HepG2 (cell line): ENCODE results near the gene RUNX3. TPM values are rescaled to one million over a fixed set of nuclear protein-coding genes. Genes with fewer than 3 reads are reported as not detected.

ENCODE experiments used
- ATAC-seq: fragments of 200-7000 bp; cut with Tn5 transposase; 3 replicates; pipeline ENCODE4 v1.9.1; 2020; ENCODE audit warnings: mild to moderate bottlenecking, moderate library complexity
- BruUV-seq: library from RNA; stranded (reverse); fragments of 400-500 nt; replicated peaks from 2 replicates; lab custom pipeline; 2021; lab: Mats Ljungman, UMichigan
- CTCF ChIA-PET: fragments of 300-600 bp; formaldehyde crosslinking; extraction: SDS; loops from one replicate; lab custom pipeline; 2021; ENCODE audit warnings: low total read pairs, inconsistent platforms, low intra/inter-chr PET ratio; lab: Yijun Ruan, JAX
- POLR2A ChIA-PET: fragments of 350-600 bp; sonication (Branson Sonifier 250); formaldehyde crosslinking; loops from one replicate; lab custom pipeline; 2020; ENCODE audit warnings: antibody characterized with exemption, inconsistent platforms; lab: Yijun Ruan, JAX
- DNase-seq: peaks from one replicate; pipeline ENCODE4 v3.0.0-alpha.2; 2015; ENCODE audit warnings: low spot score
- FAIRE-seq: peaks from 3 replicates; lab custom pipeline; 2011; peaks lifted over from hg19 to GRCh38; lab: Jason Lieb, UNC
- H2AFZ ChIP-seq: one replicate; pipeline ENCODE4 v1.6.1; 2011; ENCODE audit warnings: low read length, inconsistent platforms
- H3K27ac ChIP-seq: fragments of 300-600 bp; 3 replicates; pipeline ENCODE4 v1.8.0; 2011; ENCODE audit warnings: mixed run types, mild to moderate bottlenecking, mixed read lengths, low read length, inconsistent platforms; ENCODE audit not compliant: insufficient read depth; ENCODE audit errors: extremely low read length
- H3K27me3 ChIP-seq, 2 experiments: fragments of 200-600 bp in 1 of 2; 2 replicates in 1 of 2; 3 replicates in 1 of 2; pipeline versions ENCODE4 v1.6.0 to v1.8.0; 2011; ENCODE audit warnings: low read length in 2 of 2, mild to moderate bottlenecking in 2 of 2, moderate library complexity in 2 of 2, inconsistent platforms in 1 of 2; ENCODE audit not compliant: insufficient read depth in 2 of 2, control insufficient read depth in 1 of 2
- H3K36me3 ChIP-seq, 2 experiments: fragments of 200-600 bp in 1 of 2; replicated peaks in 1 of 2; 2 replicates in 1 of 2; 3 replicates in 1 of 2; pipeline versions ENCODE4 v1.5.1 to v1.8.0; 2011; ENCODE audit warnings: low read length in 2 of 2, inconsistent platforms in 1 of 2; ENCODE audit not compliant: insufficient read depth in 2 of 2, control insufficient read depth in 1 of 2
- H3K4me1 ChIP-seq: 2 replicates; pipeline ENCODE4 v1.5.1; 2012; ENCODE audit warnings: low read length, inconsistent platforms; ENCODE audit not compliant: insufficient read depth
- H3K4me2 ChIP-seq: 2 replicates; pipeline ENCODE4 v1.6.0; 2011; ENCODE audit warnings: low read depth, low read length, inconsistent platforms
- H3K4me3 ChIP-seq, 3 experiments: fragments of 200-600 bp in 1 of 3; sonication (generic), shearing (Covaris generic) in 1 of 3; replicated peaks in 1 of 3; 2 replicates each; pipeline ENCODE4 v1.5.1; 2011 to 2016; ENCODE audit warnings: low read length in 3 of 3, inconsistent platforms in 2 of 3, low read depth in 2 of 3, mild to moderate bottlenecking in 2 of 3, control low read depth in 1 of 3, mixed read lengths in 1 of 3; ENCODE audit not compliant: insufficient read depth in 1 of 3
- H3K79me2 ChIP-seq: one replicate; pipeline ENCODE4 v1.6.1; 2011; ENCODE audit warnings: low read length, inconsistent platforms; ENCODE audit not compliant: insufficient read depth
- H3K9ac ChIP-seq: 2 replicates; pipeline ENCODE4 v1.6.0; 2011; ENCODE audit warnings: mild to moderate bottlenecking, low read depth, low read length, inconsistent platforms; ENCODE audit not compliant: insufficient read depth
- H3K9me3 ChIP-seq: 2 replicates; pipeline ENCODE4 v1.5.1; 2012; ENCODE audit warnings: mild to moderate bottlenecking, low read length
- H4K20me1 ChIP-seq: 2 replicates; pipeline ENCODE4 v1.6.0; 2011; ENCODE audit warnings: inconsistent platforms, mild to moderate bottlenecking, low read length, moderate library complexity; ENCODE audit not compliant: insufficient read depth
- AGO2 ChIP-seq: fragments of 200-400 bp; formaldehyde crosslinking; optimal IDR thresholded peaks from 2 replicates; pipeline ENCODE3; 2017; ENCODE audit warnings: mild to moderate bottlenecking, low read depth, low read length, moderate library complexity
- CAMTA2 ChIP-seq: sonication (generic); formaldehyde crosslinking; IDR thresholded peaks from 2 replicates; pipeline ENCODE4 v1.4.0; 2020; ENCODE audit warnings: mild to moderate bottlenecking, missing genetic modification reagents, borderline replicate concordance
- ERF ChIP-seq: IDR thresholded peaks from 2 replicates; pipeline ENCODE4 v1.6.1; 2018; ENCODE audit warnings: missing biosample characterization, missing genetic modification reagents
- ETS1 ChIP-seq: sonication (generic); formaldehyde crosslinking; IDR thresholded peaks from 2 replicates; pipeline ENCODE4 v1.4.0; 2020; ENCODE audit warnings: missing genetic modification reagents
- GTF2F1 ChIP-seq: fragments of 150-350 bp; IDR thresholded peaks from 2 replicates; pipeline ENCODE4 v1.6.1; 2014; ENCODE audit warnings: low read length
- KDM6A ChIP-seq: IDR thresholded peaks from 2 replicates; pipeline ENCODE4 v1.6.1; 2016; ENCODE audit warnings: low read depth
- KLF11 ChIP-seq: IDR thresholded peaks from 2 replicates; pipeline ENCODE4 v1.6.1; 2016; ENCODE audit warnings: missing compliant biosample characterization
- NCOA1 ChIP-seq: sonication (generic); formaldehyde crosslinking; IDR thresholded peaks from 2 replicates; pipeline ENCODE4 v1.9.0; 2021; ENCODE audit warnings: missing genetic modification reagents
- PHF20 ChIP-seq: sonication (generic); formaldehyde crosslinking; IDR thresholded peaks from 2 replicates; pipeline ENCODE4 v1.5.0; 2020; ENCODE audit warnings: mild to moderate bottlenecking, missing genetic modification reagents
- RAD51 ChIP-seq: fragments of 450-650 bp; IDR thresholded peaks from 2 replicates; pipeline ENCODE4 v1.6.1; 2016; ENCODE audit warnings: borderline replicate concordance
- UBTF ChIP-seq: sonication (generic); formaldehyde crosslinking; IDR thresholded peaks from 2 replicates; pipeline ENCODE4 v1.4.0; 2020; ENCODE audit warnings: mild to moderate bottlenecking, missing genetic modification reagents
- ZFP37 ChIP-seq: sonication (generic); formaldehyde crosslinking; IDR thresholded peaks from 2 replicates; pipeline ENCODE4 v1.4.0; 2020; ENCODE audit warnings: missing genetic modification reagents, borderline replicate concordance
- ZKSCAN1 ChIP-seq: fragments of 150-350 bp; IDR thresholded peaks from 2 replicates; pipeline ENCODE4 v1.6.1; 2014; ENCODE audit warnings: low read length
- ZNF136 ChIP-seq: sonication (generic); formaldehyde crosslinking; IDR thresholded peaks from 2 replicates; pipeline ENCODE4 v1.8.1; 2022; ENCODE audit warnings: low read depth, mild to moderate bottlenecking, moderate library complexity, missing genetic modification reagents
- ZNF17 ChIP-seq: sonication (generic); formaldehyde crosslinking; IDR thresholded peaks from 2 replicates; pipeline ENCODE4 v1.5.0; 2020; ENCODE audit warnings: mild to moderate bottlenecking, missing genetic modification reagents
- ZNF432 ChIP-seq: sonication (generic); formaldehyde crosslinking; IDR thresholded peaks from 2 replicates; pipeline ENCODE4 v1.5.0; 2020; ENCODE audit warnings: missing genetic modification reagents, mild to moderate bottlenecking, borderline replicate concordance
- ZNF788 ChIP-seq: sonication (generic); formaldehyde crosslinking; IDR thresholded peaks from 2 replicates; pipeline ENCODE4 v1.5.0; 2020; ENCODE audit warnings: mild to moderate bottlenecking, missing genetic modification reagents, borderline replicate concordance
- WGBS: methylation state at CpG from one replicate; pipeline ENCODE4 v1.1.6; 2017; ENCODE audit warnings: low lambda C conversion rate; 5-methylcytosine and 5-hydroxymethylcytosine counted together
- in situ Hi-C: cut with HindIII; loops from 2 replicates; pipeline ENCODE4 v1.10.0; 2017; ENCODE audit warnings: low pct_unique_long_range_greater_than_20kb; ENCODE audit not compliant: extremely low pct_ligation_motif_present
- intact Hi-C: fragments of 100-400 bp; cut with micrococcal nuclease; formaldehyde crosslinking; loops from one replicate; pipeline ENCODE4 v1.10.0; 2022; ENCODE audit not compliant: unreplicated experiment
- polyA plus RNA-seq, 8 experiments: library from polyadenylated mRNA; depleted of rRNA in 3 of 8; stranded (reverse) in 7 of 8; unstranded in 1 of 8; fragments of >200 nt; fragmentation: Illumina TruSeq in 4 of 8; extraction: Trizol in 4 of 8; gene quantifications; 2 replicates each; pipeline versions ENCODE4 v1.2.1 to v1.2.3, GENCODE V29; 2011 to 2016; ENCODE audit warnings: low read depth in 4 of 8, missing spikeins in 1 of 8, mixed read lengths in 1 of 8; ENCODE audit not compliant: insufficient read depth in 1 of 8
- total RNA-seq, 5 experiments: library from RNA; depleted of rRNA; stranded (reverse); fragments of >200 nt; fragmentation: Illumina TruSeq; extraction: Trizol; gene quantifications; 2 replicates each; pipeline ENCODE4 v1.2.3, GENCODE V29; 2016; ENCODE audit warnings: low read depth in 1 of 5
- TF ChIP-seq, protein P1 (sequence below): IDR thresholded peaks from 2 replicates; pipeline ENCODE4 v1.6.1; 2016; ENCODE audit warnings: missing compliant biosample characterization, missing genetic modification reagents, borderline replicate concordance
- TF ChIP-seq, protein P2 (sequence below), 2 experiments: fragments of 450-650 bp in 1 of 2; sonication (generic) in 1 of 2; formaldehyde crosslinking; IDR thresholded peaks; 2 replicates each; pipeline versions ENCODE4 v1.5.0 to v1.8.0; 2020 to 2022; ENCODE audit warnings: mild to moderate bottlenecking in 1 of 2, missing genetic modification reagents in 1 of 2
- TF ChIP-seq, protein P3 (sequence below): sonication (generic); formaldehyde crosslinking; IDR thresholded peaks from 2 replicates; pipeline ENCODE4 v1.5.0; 2020; ENCODE audit warnings: missing genetic modification reagents

The RUNX3 gene
- total and polyA plus RNA-seq, 2 of the 13 experiments (the other 11 are each of a cell fraction or from before 2014, with no cell fraction given) = 0.04 to 0.22 TPM

DNA sequence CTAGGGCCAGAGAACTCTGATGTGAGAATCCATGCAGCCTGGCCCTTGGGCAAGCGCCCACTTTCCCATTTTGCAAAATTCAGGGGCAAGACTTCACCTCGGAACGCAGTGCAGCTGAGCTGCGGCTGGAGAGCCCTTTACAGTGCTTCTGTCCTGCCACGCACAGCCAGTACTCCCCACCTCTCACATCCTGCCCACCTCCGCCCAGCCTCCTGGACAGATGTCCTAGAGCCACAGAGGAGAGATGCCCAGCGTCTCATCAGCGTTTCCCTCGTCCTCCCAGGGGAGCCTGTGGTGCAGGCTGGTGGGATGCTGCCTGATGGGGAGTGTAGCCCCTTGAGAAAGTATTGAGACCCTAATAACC is 29.6 kb downstream of the RUNX3 start:
- H3K36me3 ChIP-seq = no peaks in the 10 kb centered on the region
- no peaks in the 10 kb centered on the region for H3K9me3 ChIP-seq
- TF ChIP-seq RAD51 = no peak
- no peak for TF ChIP-seq GTF2F1
- no peak for TF ChIP-seq ZNF788 (CRISPR knock-in tag)
- TF ChIP-seq, protein P1, sequence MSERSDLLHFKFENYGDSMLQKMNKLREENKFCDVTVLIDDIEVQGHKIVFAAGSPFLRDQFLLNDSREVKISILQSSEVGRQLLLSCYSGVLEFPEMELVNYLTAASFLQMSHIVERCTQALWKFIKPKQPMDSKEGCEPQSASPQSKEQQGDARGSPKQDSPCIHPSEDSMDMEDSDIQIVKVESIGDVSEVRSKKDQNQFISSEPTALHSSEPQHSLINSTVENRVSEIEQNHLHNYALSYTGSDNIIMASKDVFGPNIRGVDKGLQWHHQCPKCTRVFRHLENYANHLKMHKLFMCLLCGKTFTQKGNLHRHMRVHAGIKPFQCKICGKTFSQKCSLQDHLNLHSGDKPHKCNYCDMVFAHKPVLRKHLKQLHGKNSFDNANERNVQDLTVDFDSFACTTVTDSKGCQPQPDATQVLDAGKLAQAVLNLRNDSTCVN (CRISPR knock-in tag) = no peak
- TF ChIP-seq ZNF17 = no peak
- TF ChIP-seq, protein P2, sequence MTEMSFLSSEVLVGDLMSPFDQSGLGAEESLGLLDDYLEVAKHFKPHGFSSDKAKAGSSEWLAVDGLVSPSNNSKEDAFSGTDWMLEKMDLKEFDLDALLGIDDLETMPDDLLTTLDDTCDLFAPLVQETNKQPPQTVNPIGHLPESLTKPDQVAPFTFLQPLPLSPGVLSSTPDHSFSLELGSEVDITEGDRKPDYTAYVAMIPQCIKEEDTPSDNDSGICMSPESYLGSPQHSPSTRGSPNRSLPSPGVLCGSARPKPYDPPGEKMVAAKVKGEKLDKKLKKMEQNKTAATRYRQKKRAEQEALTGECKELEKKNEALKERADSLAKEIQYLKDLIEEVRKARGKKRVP (CRISPR knock-in tag; IDR thresholded peaks at IDR 0.05) = no peak
- no peak for TF ChIP-seq KLF11 (CRISPR knock-in tag)
- no peak for TF ChIP-seq ETS1 (CRISPR knock-in tag)
- no peak for TF ChIP-seq UBTF (CRISPR knock-in tag)
- TF ChIP-seq ZNF432 (CRISPR knock-in tag) = no peak
- no peak for TF ChIP-seq CAMTA2
- no peak for TF ChIP-seq KDM6A (CRISPR knock-in tag)
- no peak for TF ChIP-seq ZKSCAN1
- no peak for TF ChIP-seq ERF (CRISPR knock-in tag)
- no peak for TF ChIP-seq AGO2
- no peak for TF ChIP-seq ZFP37 (CRISPR knock-in tag)
- no peak for TF ChIP-seq ZNF136 (CRISPR knock-in tag)
- TF ChIP-seq PHF20 = no peak
- TF ChIP-seq, protein P3, sequence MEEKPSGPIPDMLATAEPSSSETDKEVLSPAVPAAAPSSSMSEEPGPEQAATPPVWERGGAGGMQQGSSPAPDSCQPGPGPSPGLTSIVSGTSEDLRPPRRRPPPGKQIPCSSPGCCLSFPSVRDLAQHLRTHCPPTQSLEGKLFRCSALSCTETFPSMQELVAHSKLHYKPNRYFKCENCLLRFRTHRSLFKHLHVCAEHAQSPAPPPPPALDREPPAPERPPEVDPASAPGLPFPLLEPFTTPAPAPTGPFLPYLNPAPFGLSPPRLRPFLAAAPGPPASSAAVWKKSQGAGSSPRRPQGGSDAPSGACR (CRISPR knock-in tag) = no peak
- TF ChIP-seq NCOA1 (CRISPR knock-in tag) = no peak
- BruUV-seq = no TSS peak
- no peaks in the 10 kb centered on the region for H3K4me1 ChIP-seq
- ChIA-PET POLR2A (no interaction called here), CTCF (no interaction called here)
- no peaks in the 10 kb centered on the region for H4K20me1 ChIP-seq
- H3K79me2 ChIP-seq = no peaks in the 10 kb centered on the region
- intact Hi-C loops = no loop called here
- FAIRE-seq (no peak), ATAC-seq (no peak), DNase-seq (no peak)
- peaks cover 3 to 23% of the 10 kb centered on the region in 2 experiments; a peak in 4 of 5 replicates for H3K27me3 ChIP-seq
- no peak overlapping the region for H3K4me3 ChIP-seq
- H3K4me2 ChIP-seq = no peak overlapping the region
- 57% methylated on average over 7 of the region's 9 CpGs for whole genome bisulfite sequencing
- no peak overlapping the region for H3K27ac ChIP-seq
- H2AFZ ChIP-seq = no peak overlapping the region
- no peak overlapping the region for H3K9ac ChIP-seq
- in situ Hi-C loops = no loop called here
